Tibial nerve (tissue), 3 donors: ENCODE measurements around the gene KLHL35.

Experiments
- POLR2A ChIP-seq, 2 donors: fragments of 450-650 bp; IDR thresholded peaks; one replicate each; pipeline ENCODE4 v1.6.1; 2017; ENCODE audit warnings: antibody characterized with exemption in 2 of 2, mild to moderate bottlenecking in 2 of 2, moderate library complexity in 2 of 2
- TF ChIP-seq, protein P1 (sequence below), 5 experiments: fragments of 200-600 bp in 3 of 5; fragments of 450-650 bp in 2 of 5; sonication (generic) in 3 of 5; IDR thresholded peaks; one replicate each; pipeline ENCODE4 v1.5.1; 2016 to 2019; ENCODE audit warnings: antibody characterized with exemption in 5 of 5, mild to moderate bottlenecking in 3 of 5, moderate library complexity in 2 of 5

DNA sequence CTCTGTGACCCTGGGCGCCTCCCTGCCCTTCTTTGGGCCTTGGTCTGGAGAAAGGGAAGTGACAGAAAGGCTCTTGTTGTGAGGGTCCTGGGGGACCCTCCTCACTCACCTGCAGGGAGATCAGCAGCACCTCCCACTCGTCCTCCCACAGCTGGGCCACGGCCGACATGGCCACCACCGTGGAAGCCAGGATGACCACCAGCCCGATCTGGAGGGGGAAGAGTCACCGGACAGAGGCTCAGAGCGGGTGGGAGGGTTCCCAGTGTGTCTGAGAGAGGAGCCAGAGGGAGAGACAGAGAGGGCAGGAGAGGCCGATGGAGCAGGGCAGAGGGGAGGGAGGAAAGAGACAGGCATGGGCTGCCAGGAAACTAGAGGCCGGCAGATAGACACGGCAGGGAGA lies 16.8 kb upstream of the KLHL35 start:
- no peak for TF ChIP-seq POLR2A (IDR thresholded peaks at IDR 0.05)
- TF ChIP-seq, protein P1, sequence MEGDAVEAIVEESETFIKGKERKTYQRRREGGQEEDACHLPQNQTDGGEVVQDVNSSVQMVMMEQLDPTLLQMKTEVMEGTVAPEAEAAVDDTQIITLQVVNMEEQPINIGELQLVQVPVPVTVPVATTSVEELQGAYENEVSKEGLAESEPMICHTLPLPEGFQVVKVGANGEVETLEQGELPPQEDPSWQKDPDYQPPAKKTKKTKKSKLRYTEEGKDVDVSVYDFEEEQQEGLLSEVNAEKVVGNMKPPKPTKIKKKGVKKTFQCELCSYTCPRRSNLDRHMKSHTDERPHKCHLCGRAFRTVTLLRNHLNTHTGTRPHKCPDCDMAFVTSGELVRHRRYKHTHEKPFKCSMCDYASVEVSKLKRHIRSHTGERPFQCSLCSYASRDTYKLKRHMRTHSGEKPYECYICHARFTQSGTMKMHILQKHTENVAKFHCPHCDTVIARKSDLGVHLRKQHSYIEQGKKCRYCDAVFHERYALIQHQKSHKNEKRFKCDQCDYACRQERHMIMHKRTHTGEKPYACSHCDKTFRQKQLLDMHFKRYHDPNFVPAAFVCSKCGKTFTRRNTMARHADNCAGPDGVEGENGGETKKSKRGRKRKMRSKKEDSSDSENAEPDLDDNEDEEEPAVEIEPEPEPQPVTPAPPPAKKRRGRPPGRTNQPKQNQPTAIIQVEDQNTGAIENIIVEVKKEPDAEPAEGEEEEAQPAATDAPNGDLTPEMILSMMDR (IDR thresholded peaks at IDR 0.05) = no peak
